HS-27A (cell line): ENCODE measurements around the gene TBPL2.
"Not testable (repeated sequence)": the region's sequence is repeated elsewhere in the genome, so short reads cannot be mapped to it uniquely, and the experiment has no call there.

Experiments used
- DNase-seq: peaks from one replicate; pipeline ENCODE4 v3.0.0-alpha.2; 2012; ENCODE audit warnings: low read depth, missing footprints

The TBPL2 gene

GRCh38 chr14:55438066-55438683 is 2.2 kb downstream of the TBPL2 start:
- no peak for DNase-seq

DNA sequence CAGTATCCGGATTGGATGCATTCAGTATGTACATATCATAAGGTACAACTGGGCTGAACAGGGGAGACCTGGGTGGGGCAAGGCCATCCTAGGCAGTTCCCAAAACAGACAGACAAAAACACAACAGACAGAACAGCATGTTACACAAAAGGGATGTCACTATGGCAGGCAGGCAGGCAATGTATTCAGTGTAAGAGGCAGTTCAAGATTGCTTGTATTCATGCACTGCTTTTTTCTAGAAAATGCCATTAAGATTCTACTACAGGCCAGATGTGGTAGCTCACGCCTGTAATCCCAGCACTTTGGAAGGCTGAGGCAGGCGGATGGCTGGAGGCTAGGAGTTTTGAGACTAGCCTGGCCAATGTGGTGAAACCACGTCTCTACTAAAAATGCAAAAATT is 3.5 kb downstream of the TBPL2 start:
- no peak for DNase-seq

- no peak for DNase-seq
Observed at GRCh38 chr14:55436519-55436918, 3.9 kb downstream of the TBPL2 start.

GRCh38 chr14:55434805-55435174 is 5.6 kb downstream of the TBPL2 start:
- no peak for DNase-seq

DNA sequence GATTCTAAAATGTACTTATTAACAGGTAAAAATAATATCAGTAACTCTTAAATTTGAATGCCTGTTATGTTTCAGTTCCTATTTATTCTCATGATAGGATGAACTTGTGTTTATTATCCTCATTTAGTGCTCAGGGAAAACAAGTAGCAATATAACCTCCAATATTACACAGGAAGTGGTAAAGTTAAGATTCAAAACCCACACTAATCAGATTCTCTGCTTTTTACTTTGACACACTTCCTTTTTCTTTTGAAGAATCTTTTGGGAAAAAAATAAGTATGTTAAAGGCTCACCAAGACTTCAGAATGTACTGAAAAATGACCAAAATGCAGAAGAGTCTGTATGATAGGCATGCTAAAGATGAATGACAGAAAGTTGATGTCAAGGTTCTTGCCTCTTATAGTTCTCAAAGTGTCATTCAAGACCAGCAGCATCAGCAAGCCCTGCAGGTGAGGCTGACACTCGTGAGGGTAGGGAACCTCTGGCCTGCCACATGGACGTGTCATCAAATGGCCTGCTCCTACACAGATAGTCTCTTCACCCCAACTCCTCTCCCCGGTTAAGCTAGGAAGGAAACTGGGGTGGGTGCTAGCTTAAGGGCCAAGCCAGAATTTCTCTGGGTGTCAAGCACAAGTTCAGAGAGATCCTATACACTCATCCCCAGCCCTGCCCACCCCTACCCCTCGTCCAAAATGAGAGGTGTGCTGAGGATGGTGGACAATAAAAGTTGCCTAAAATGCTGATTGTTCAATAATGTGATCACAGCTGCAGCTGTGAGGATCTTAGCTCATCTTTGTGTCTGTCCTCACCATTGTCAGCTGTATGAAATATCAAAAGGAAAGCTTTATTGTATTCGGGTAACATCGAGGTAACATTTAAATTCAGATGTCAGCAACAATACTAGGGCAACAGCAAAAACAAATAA is 6.3 kb downstream of the TBPL2 start:
- DNase-seq, result no peak

GRCh38 chr14:55432628-55433027 is 7.8 kb downstream of the TBPL2 start:
- DNase-seq, result no peak

- DNase-seq, result no peak
Observed at GRCh38 chr14:55430024-55430690, 10.3 kb downstream of the TBPL2 start.

DNA sequence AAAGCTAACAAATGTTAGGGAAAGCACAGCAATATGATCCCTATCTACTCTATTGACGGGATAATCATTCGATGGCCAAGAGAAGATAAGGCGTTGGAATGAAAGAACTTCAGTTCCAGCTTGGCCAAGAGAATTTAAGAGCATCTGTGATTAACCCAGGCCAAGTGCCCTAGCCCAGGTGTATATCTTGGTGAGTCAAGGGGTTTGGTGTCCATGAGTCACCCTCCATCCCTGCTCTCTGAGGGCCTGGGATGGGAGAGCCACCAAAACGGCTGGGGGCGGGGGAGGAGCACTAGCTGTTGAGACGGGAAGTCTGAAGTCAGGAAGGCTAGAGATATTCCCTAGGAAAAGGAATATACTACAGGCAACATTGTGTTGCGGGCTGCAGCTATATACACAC is 13.0 kb downstream of the TBPL2 start:
- DNase-seq, result no peak

- no peak for DNase-seq
Observed at GRCh38 chr14:55426891-55427290, 13.5 kb downstream of the TBPL2 start.

- DNase-seq, result no peak
Observed at GRCh38 chr14:55425091-55425490, 15.3 kb downstream of the TBPL2 start.

GRCh38 chr14:55423969-55424368 is 16.4 kb downstream of the TBPL2 start:
- DNase-seq, result no peak

DNA sequence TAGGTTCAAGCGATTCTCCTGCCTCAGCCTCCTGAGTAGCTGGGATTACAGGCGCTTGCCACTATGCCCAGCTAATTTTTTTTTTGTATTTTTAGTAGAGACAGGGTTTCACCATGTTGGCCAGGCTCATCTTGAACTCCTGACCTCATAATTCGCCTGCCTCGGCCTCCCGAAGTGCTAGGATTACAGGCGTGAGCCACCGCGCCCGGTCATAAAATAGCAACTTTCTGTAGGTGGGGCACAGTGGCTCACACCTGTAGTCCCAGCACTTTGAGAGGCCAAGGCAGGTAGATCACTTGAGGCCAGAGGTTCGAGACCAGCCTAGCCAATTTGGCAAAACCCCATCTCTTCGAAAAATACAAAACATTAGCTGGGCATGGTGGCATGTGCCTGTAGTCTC is 18.1 kb downstream of the TBPL2 start:
- not testable (repeated sequence) for DNase-seq

DNA sequence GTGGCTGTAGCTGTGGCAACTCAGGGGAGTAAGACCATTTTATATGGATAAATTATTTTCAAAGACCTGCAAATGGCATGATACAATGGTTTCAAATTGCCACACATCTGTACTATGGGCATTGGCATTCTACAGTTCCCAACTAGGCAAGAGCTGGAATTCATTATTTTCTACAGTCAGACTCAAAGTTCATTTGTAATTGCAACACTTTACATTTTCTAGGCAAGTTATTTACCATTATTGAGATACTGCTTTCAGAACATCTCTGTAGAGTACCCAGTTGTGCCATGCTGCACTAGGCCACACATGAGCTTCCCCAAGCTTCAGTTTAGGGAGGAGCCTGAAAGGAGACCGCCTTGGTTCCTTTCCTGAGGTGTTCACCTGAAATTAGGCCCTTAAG is 20.8 kb downstream of the TBPL2 start:
- no peak for DNase-seq

GRCh38 chr14:55418411-55418810 is 22.0 kb downstream of the TBPL2 start:
- DNase-seq, result no peak

- DNase-seq, result no peak
Observed at GRCh38 chr14:55417955-55418354, 22.5 kb downstream of the TBPL2 start.

DNA sequence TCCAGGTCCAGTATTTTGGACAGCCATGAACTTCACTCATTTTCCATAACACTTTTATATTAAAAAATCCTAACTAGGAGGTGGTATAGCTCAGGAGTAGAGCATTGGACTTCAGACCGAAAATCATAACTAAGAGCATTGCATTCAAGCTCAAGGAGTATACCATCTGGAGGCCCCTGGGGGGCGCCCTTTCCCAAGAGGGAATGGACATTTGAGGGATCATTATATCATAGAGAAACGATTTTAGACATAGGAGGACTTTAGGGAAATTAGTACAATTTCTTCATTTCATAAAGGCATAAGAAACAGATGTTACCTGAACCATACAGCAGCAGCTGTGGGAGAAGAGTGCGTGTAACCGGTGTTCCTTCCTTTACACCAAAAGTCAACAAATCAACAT is 23.6 kb downstream of the TBPL2 start:
- DNase-seq, result no peak

- no peak for DNase-seq
Observed at GRCh38 chr14:55414551-55414950, 25.9 kb downstream of the TBPL2 start.

- no peak for DNase-seq
Observed at GRCh38 chr14:55412676-55413075, 27.7 kb downstream of the TBPL2 start.

DNA sequence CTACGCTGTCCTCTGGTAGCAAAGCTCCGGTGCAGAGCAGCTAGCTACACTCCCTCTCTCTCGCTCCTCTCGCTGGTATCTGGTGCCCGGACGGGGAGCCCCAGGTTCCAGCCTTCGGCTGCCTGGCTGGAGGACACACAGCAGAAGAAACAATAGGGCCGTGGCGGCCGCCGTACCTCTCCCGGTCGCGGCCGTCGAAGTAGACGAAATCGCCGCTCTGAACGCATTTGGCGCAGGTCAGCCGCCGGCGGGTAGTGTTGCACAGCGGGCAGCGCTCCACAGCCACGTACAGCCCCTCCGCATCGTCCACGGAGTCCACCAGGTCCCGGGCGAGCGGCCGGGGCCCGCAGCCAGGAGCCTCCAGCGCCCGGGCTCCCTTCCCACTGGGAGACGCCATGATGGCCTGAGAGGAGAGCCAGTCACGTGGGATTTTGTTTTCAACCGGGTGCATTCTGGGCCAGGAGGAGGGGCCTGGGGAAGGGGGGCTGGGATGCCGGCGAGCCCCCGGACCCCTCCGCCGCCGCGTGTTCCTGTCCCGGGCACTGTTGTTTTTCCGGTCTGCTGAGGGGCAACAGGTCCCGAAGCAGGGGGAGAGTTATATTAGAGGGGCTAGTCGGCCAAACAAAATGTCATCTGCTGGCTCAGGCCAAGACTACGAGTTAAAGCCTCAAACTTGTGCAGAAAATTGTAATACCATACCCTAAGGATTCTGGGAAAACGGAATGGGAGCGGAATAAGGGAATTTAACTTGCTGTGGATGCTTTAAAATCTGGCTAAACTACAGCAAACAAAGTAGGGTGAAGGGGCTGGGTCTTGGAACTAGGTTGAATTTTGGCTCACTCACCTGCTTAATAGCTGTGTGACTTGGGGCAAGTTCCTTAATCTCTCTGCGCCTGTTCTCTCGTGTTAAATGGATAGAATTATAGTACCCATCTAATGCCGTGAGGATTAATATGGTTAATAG is 28.7 kb downstream of the TBPL2 start, which contains the start of gene ATG14:
Gene ATG14 (minus strand): TSS at position 405 of the 964 bp plus-strand sequence. CDS start 8 bp downstream, at position 397.
- no peak for DNase-seq

GRCh38 chr14:55410876-55411275 is 29.5 kb downstream of the TBPL2 start:
- no peak for DNase-seq

GRCh38 chr14:55404173-55404854 is 36.1 kb downstream of the TBPL2 start:
- DNase-seq, result no peak
